Liver (tissue), 3 donors: ENCODE measurements around the gene KRTAP2-2.

Experiments
- ATF3 ChIP-seq: IDR thresholded peaks from 2 replicates; pipeline ENCODE4 v1.6.1; 2016; ENCODE audit warnings: antibody characterized with exemption
- CTCF ChIP-seq: fragments of 150-350 bp; IDR thresholded peaks from 2 replicates; pipeline ENCODE4 v1.5.1; 2017; ENCODE audit warnings: improper control_type of control experiment, low read depth, low read length; ENCODE audit not compliant: missing input control
- GABPA ChIP-seq, 2 donors: IDR thresholded peaks in 1 of 2; conservative IDR thresholded peaks in 1 of 2; 2 replicates each; pipeline ENCODE4 v1.6.1; 2016; ENCODE audit warnings: antibody characterized with exemption in 2 of 2, mild to moderate bottlenecking in 1 of 2, moderate library complexity in 1 of 2
- HNF4A ChIP-seq, 2 donors: conservative IDR thresholded peaks; 2 replicates each; pipeline ENCODE4 v1.6.1; 2016; ENCODE audit warnings: antibody characterized with exemption in 2 of 2, mild to moderate bottlenecking in 2 of 2
- HNF4G ChIP-seq: IDR thresholded peaks from 2 replicates; pipeline ENCODE4 v1.6.1; 2016; ENCODE audit warnings: antibody characterized with exemption
- JUND ChIP-seq, 2 donors: IDR thresholded peaks; 2 replicates each; pipeline ENCODE4 v1.6.1; 2016; ENCODE audit warnings: antibody characterized with exemption in 2 of 2
- REST ChIP-seq: IDR thresholded peaks from 2 replicates; pipeline ENCODE4 v1.6.1; 2016; ENCODE audit warnings: antibody characterized with exemption, mild to moderate bottlenecking
- SP1 ChIP-seq: IDR thresholded peaks from 2 replicates; pipeline ENCODE4 v1.6.1; 2018; ENCODE audit warnings: antibody characterized with exemption, mild to moderate bottlenecking
- TAF1 ChIP-seq: conservative IDR thresholded peaks from 2 replicates; pipeline ENCODE4 v1.6.1; 2016; ENCODE audit warnings: antibody characterized with exemption, mild to moderate bottlenecking
- TF ChIP-seq, protein P1 (sequence below): IDR thresholded peaks from 2 replicates; pipeline ENCODE4 v1.6.1; 2016; ENCODE audit warnings: antibody characterized with exemption
- donor health status: healthy.
- donor health status: healthy.

DNA sequence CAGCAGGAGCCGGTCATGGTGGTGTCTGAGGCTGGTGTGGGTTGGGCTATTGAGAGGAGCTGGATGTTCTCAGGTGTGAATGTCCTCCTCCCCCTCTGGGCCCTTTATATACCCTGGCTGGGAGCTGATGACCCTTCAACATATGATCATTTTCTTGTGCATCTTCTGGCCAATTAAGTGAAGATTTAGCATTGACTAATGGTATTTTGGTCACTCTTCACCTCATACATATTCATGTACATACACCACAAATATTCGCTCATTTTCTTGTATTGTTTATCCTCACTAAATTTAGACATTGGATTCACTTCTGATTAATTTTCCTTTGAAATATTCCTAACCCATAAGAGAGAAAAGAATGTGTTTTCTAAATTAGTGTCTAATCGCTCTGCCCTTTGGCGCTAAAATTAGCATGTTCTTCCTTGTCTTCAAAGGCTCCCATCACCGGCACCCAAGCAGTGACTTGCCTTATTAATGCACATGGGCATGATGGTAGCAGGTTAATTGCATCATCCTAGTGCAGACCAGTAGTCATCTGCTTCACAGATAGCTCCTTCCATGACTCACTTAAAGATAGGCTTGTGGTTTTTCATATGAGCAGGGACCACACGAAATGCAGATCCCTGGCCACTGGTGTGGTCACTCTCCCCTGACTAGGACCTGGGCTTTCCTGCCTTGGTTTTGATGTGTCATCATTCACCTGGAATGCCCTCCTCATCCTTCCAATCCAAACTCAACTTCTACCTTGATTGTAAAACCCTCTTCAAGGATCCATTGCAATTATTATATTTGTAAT is 11.0 kb upstream of the KRTAP2-2 start, which contains the start of gene KRTAP2-4:
- TF ChIP-seq SP1: no peak
- TF ChIP-seq CTCF: no peak
- no peak for TF ChIP-seq TAF1
- no peak for TF ChIP-seq HNF4A (conservative IDR thresholded peaks at IDR 0.05)
- no peak for TF ChIP-seq REST
- TF ChIP-seq, protein P1, sequence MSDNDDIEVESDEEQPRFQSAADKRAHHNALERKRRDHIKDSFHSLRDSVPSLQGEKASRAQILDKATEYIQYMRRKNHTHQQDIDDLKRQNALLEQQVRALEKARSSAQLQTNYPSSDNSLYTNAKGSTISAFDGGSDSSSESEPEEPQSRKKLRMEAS: no peak
- no peak for TF ChIP-seq ATF3
- no peak for TF ChIP-seq JUND (IDR thresholded peaks at IDR 0.05)
- TF ChIP-seq GABPA (IDR thresholded peaks at IDR 0.05 in 1 of 2, conservative IDR thresholded peaks at IDR 0.05 in 1 of 2): no peak
- no peak for TF ChIP-seq HNF4G
